Bronchial epithelial cell (primary cell): ENCODE measurements around the gene LAMC2. TPM values are rescaled to one million over a fixed set of nuclear protein-coding genes. Genes with fewer than 3 reads are reported as not detected.
A peak's percentile ranks its signal among the peaks of the same experiment; 100 is the strongest.

Experiments used
- DNase-seq: peaks from one replicate; pipeline ENCODE4 v3.0.0-alpha.2; 2010; ENCODE audit warnings: low read depth
- FAIRE-seq: peaks from 2 replicates; lab custom pipeline; 2011; peaks lifted over from hg19 to GRCh38; lab: Jason Lieb, UNC
- H3K27me3 ChIP-seq: 2 replicates; pipeline ENCODE4 v1.5.1; 2011; ENCODE audit warnings: low read length; ENCODE audit not compliant: control insufficient read depth, insufficient read depth
- H3K36me3 ChIP-seq: 2 replicates; pipeline ENCODE4 v1.5.1; 2011; ENCODE audit warnings: low read length; ENCODE audit not compliant: control insufficient read depth, insufficient read depth
- H3K4me3 ChIP-seq: 2 replicates; pipeline ENCODE4 v1.5.1; 2011; ENCODE audit warnings: mild to moderate bottlenecking, low read depth, low read length, control low read depth
- CTCF ChIP-seq: IDR thresholded peaks from 2 replicates; pipeline ENCODE4 v1.5.1; 2011; ENCODE audit warnings: mild to moderate bottlenecking, moderate library complexity, low read length, control low read depth, inconsistent platforms; ENCODE audit not compliant: insufficient read depth, severe bottlenecking
- total RNA-seq: library from RNA; depleted of rRNA; stranded (reverse); fragments of >200 nt; gene quantifications from 2 replicates; pipeline ENCODE4 v1.2.1, GENCODE V29; 2014

Gene LAMC2
- total RNA-seq, 1 donor from 2014 or later: 1,840 TPM

- no peak for TF ChIP-seq CTCF
- DNase-seq (peak; percentile 39), FAIRE-seq (no peak)
- no peaks in the 10 kb centered on the region for H3K27me3 ChIP-seq
- H3K36me3 ChIP-seq: no peaks in the 10 kb centered on the region
- no peak overlapping the region for H3K4me3 ChIP-seq
These were observed 63.1 kb downstream of the LAMC2 start for GRCh38 chr1:183248989-183249691.

- Histone ChIP-seq H3K4me3 (no peak overlapping the region), H3K36me3 (no peaks in the 10 kb centered on the region), H3K27me3 (no peaks in the 10 kb centered on the region)
- FAIRE-seq (no peak), DNase-seq (peak; percentile 40)
- TF ChIP-seq CTCF: no peak
These were observed 63.9 kb downstream of the LAMC2 start for GRCh38 chr1:183249941-183250452.

GRCh38 chr1:183251101-183251958, 65.3 kb downstream of the LAMC2 start:
- DNase-seq (peak; percentile 42), FAIRE-seq (no peak)
- no peaks in the 10 kb centered on the region for H3K36me3 ChIP-seq
- H3K27me3 ChIP-seq: no peaks in the 10 kb centered on the region
- no peak for TF ChIP-seq CTCF
- H3K4me3 ChIP-seq: no peak overlapping the region

- no peak for FAIRE-seq
- Histone ChIP-seq H3K4me3 (no peak overlapping the region), H3K36me3 (no peaks in the 10 kb centered on the region), H3K27me3 (no peaks in the 10 kb centered on the region)
- peak; percentile 57 for DNase-seq
- no peak for TF ChIP-seq CTCF
These were observed 65.9 kb downstream of the LAMC2 start for GRCh38 chr1:183251959-183252450.

- Histone ChIP-seq H3K27me3 (no peaks in the 10 kb centered on the region), H3K4me3 (no peak overlapping the region), H3K36me3 (no peaks in the 10 kb centered on the region)
- TF ChIP-seq CTCF: no peak
- FAIRE-seq (no peak), DNase-seq (no peak)
These were observed 69.0 kb downstream of the LAMC2 start for GRCh38 chr1:183255073-183255472.
